NCI-H1092 (cell line): ENCODE measurements around the gene YIF1A.
A peak's percentile ranks its signal among the peaks of the same experiment; 100 is the strongest.
"Not testable (repeated sequence)": the region's sequence is repeated elsewhere in the genome, so short reads cannot be mapped to it uniquely, and the experiment has no call there.

Experiments
- DNase-seq: peaks from one replicate; lab custom pipeline; 2025; lab: John Stamatoyannopoulos, UW

YIF1A gene

DNA sequence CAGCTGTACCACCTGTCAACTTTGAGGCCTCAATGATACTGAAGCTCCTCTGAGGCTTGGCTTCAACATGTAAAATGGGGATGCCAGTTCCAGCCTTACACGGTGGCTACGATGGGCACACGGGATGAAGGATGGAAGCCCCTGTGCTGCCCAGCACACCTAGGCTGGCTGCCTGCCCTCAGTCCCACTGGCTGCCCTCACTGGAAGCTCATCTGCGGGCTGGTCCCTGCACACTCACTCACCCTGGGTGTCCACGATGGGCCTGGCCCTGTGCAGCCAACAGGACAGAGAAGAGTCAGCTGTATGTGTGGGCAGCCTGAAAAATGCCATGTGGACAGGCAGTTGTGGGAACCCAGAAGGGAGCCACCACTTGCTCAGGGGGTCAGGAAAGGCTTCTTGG, 2.2 kb downstream of the YIF1A start:
- no peak for DNase-seq

DNA sequence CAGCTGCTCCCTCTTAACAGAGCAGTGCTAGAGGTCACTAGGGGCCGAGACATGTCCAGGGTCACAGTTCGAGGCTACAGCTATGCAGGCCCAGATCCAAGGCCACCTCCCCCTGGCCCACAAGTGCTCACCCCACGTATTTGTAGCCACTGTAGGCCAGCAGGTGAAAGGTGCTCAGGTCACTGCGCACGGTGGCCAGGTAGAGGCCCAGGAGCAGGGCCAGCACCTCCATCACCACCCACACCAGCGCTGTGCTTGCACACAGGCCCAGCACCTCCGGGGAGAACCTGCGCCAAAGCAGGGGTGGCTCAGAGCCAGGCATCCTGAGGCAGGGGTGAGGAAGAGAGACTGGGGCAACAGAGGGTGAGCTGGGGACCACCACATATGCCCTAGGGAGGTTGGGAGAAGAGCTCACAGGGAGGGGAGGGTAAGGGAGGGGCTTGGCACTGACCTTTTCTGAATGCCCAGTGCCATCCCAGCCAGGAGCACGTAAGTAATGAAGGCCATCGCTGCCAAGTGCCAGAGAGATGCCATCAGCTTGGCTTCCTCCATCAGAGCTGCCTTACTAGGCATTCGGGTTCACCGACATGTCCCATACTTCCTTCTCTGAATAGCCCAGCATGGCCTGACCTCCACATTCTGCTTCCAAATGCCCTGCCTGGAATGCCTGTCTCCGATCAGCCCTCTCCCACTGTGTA, 3.5 kb downstream of the YIF1A start:
- DNase-seq = no peak

DNA sequence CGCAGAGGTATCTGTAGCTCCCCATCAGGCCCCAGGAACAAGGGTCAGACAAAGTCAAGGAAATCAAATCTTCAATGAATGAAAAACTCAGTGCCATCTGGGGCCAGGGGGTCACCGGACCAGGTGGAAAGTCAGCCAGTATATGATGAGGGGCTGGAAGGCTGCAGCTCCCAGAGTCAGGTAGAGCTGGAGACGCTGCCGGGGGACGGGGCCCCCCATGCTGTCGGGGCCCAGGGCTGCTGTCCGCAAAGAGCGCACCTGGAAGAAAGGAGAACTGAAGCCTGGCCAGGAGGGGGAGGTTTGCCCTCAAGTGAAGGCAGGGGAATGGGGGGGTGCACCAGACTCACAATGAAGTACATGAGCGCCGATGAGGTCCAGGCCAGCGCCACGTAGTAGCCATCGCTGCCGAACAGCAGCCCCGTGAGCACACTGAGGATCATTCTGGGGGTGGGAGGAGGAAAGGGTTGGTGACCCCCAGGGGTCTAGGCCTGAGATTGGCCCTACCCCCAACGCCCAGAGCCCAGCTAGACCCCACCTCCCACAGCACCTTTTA, 4.3 kb downstream of the YIF1A start:
- no peak for DNase-seq

GRCh38 chr11:66283461-66284105, 5.4 kb downstream of the YIF1A start:
- DNase-seq = no peak

DNA sequence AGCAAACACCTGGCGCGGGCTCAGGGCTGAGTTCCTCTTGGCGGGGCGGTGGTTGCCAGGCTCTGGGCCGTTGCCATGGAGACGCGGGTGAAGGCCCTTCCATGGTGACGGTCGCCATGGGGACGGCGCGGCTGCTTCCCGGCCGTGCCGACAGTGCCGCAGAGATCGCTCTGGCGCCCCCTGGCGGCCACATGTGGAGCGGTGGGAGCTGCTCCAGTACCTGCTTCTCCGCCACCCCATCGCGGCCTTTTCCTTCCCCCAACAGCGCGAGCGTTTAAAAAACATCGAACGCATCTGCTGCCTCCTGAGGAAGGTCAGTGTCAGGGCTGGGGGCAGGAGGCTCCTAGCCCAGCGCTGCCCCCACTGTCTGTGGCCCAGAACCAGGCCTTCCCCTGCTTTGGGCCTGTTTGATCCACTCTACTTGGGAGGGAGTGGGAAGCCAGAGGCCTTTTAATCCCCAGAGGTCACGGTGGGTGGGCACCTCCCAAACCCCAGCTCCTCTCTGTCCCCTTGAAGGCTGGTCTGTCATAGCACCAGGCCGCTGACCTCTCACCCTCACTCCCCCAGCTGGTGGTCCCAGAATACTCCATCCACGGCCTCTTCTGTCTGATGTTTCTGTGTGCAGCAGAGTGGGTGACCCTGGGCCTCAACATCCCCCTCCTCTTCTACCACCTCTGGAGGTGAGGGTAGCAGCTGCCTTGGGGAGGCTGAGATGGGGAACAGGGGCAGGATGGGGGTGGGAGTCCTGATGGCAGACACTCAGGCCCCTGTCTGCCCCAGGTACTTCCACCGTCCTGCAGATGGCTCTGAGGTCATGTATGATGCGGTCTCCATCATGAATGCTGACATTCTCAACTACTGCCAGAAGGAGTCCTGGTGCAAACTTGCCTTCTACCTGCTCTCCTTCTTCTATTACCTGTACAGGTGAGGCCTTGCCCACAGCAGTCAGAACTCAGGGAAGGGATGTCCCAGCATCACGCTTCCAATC, 6.2 kb downstream of the YIF1A start:
- DNase-seq = peak; percentile 98

GRCh38 chr11:66281776-66282467, 7.0 kb downstream of the YIF1A start:
- no peak for DNase-seq

DNA sequence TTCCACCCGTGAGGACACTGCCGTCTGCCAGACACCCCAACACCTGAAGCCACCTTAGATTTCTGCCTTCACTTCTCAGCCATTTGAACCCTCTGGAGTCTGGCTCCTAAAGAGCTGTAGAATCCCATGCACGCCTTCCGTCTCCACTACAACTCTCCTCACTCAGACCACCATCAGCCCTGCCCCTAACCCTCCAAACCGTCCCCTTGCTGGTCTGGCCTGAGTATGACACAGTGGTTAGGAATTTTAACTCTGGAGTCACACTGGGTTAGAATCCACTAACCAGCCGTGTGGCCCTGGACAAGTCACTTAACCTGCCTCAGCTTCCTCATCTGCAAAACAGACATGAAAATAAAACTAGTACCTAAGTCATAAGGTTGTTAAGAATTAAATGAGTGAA, 7.9 kb downstream of the YIF1A start:
- no peak for DNase-seq

- DNase-seq = peak; percentile 24
Observed at GRCh38 chr11:66280428-66280827, 8.5 kb downstream of the YIF1A start.

GRCh38 chr11:66279092-66279734, 9.7 kb downstream of the YIF1A start:
- DNase-seq = no peak

DNA sequence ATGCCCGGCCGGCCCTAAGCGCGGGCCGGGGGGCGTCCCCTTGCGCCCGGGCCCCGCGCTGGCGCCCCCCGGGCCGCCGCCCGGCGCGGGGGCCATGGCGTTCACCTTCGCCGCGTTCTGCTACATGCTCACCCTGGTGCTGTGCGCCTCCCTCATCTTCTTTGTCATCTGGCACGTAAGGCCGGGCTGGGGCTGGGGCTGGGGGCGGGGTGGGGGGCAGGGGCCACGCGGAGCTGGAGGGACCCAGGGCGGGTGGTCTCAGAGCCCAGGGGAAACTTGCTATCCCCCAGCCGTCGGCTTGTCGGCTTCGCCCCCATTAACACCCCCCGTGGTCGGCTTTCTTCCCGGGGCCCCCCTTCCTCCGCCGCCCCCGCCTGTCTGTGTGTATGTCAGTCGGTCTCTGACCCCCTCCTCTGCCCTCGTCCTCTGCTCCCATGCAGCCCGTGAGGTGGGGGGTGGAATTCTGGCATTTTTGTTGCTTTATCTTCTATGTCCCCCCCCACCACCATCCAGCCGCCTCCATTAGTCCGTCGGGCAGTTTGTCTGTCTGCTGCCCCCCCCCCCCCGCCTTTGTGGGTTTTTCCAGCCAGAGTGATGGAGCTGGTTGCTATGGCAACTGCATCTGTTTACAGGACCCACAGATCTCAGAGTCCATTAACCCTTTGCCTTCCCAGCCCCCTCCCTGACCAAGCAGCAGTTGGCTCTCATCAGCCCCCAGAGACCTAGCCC, 10.4 kb downstream of the YIF1A start:
- DNase-seq = no peak

GRCh38 chr11:66277471-66278362, 11.2 kb downstream of the YIF1A start, which contains the start of gene CNIH2:
CNIH2 (plus strand) TSS chr11:66278175; CDS start chr11:66278457, 282 bp downstream.
- peak; percentile 33 for DNase-seq

DNA sequence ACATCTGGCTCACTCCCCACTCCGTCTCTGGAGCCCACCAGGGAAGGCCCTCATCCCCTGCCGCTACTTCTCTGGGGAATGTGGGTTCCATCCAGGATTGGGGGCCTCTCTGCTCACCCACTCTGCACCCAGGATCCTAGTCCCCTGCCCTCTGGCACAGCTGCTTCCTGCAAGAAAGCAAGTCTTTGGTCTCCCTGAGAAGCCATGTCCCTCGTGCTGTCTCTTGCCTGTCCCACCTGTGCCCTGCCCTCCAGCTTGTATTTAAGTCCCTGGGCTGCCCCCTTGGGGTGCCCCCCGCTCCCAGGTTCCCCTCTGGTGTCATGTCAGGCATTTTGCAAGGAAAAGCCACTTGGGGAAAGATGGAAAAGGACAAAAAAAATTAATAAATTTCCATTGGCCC, 11.9 kb downstream of the YIF1A start:
- DNase-seq = not testable (repeated sequence)

DNA sequence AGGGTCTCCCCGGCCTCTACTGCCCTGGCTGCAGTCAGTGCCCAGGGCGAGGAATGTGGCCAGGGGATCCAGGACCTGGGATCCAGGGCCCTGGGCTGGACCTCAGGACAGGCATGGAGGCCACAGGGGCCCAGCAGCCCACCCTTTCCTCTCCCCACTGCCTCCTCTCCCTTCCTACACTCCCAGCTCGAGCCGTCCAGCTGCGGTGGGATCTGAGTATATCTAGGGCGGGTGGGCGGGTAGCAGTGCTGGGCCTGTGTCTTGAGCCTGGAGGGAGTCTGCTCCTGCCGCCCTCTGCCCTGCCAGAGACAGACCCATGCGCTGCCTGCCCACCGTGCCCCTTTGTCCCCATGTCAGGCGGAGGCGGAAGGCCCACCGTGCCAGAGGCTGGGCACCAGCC, 12.3 kb downstream of the YIF1A start:
- DNase-seq = not testable (repeated sequence)

GRCh38 chr11:66275984-66276612, 12.8 kb downstream of the YIF1A start:
- no peak for DNase-seq

DNA sequence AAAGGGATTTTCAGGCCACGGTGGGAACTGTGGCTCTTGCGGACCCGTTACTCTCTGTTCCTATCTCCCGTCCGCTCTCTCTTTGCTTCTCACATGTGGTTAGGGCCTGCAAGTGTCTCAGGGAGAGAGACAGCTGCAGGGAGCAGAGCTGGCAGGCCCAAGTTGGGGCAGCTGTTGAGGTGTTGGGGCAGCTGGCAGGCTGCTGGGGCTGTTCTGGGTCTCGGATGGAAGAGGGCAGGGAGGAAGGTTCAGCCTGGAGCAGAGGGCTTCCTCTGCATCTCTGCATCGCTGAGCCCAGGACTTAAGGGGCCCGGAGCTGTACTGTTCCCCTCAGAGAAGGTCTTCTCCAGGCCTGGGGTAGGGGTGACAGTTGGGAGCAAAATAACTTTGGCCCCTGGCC, 13.5 kb downstream of the YIF1A start:
- no peak for DNase-seq

GRCh38 chr11:66274219-66274618, 14.7 kb downstream of the YIF1A start:
- DNase-seq = no peak

DNA sequence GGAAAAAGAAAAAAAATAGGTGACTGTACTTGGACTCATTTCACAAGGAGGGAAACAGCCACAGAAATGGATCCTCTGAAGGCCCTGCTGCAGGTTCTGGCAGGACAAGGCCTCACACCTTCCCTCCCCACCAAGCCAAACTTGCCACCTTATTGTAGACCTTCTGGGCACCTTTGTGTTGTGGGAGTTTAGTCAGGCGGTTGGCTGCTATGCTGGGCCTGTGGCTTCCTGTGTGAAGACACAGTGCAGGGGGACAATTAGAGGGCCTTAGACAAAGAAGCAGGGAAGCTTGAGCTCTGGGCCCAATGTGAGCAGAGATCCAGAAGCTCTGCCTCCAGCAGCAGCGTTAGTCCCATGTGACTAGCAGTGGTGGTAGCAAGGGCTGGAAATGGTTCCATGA, 16.3 kb downstream of the YIF1A start:
- no peak for DNase-seq

DNA sequence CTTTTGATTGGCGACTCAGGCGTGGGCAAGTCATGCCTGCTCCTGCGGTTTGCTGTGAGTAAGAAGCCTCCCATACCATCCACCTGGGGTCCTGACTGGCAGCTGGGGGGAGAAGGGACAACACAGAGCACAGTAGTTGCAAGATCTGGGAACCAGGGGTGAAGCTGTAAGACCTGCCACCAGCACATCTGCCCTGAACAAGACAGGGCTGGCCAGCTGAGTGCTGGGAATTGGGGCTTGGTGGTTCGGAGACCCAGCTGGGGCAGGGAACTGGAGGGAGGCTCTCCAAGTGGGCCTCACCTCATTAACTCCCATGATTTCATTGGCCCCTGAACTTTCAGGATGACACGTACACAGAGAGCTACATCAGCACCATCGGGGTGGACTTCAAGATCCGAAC, 17.1 kb downstream of the YIF1A start:
- no peak for DNase-seq
